Lung (tissue), 12 donors: ENCODE data around the gene LBX1. TPM values are rescaled to one million over a fixed set of nuclear protein-coding genes. Genes with fewer than 3 reads are reported as not detected.

Experiments used
- ATAC-seq: fragments of 200-7000 bp; cut with Tn5 transposase; one replicate; pipeline ENCODE4 v1.9.1; 2020; ENCODE audit warnings: moderate number of reproducible peaks; ENCODE audit not compliant: insufficient read depth, low FRiP score
- DNase-seq, 3 donors: peaks; one replicate each; pipeline ENCODE4 v3.0.0-alpha.2; 2013 to 2017
- H3K27ac ChIP-seq, 2 donors: one replicate each; pipeline ENCODE4 v1.5.1; 2013; ENCODE audit warnings: mild to moderate bottlenecking in 2 of 2, moderate library complexity in 2 of 2, control low read depth in 1 of 2, inconsistent platforms in 1 of 2, low read depth in 1 of 2, low read length in 1 of 2
- H3K27me3 ChIP-seq, 3 donors: one replicate each; pipeline ENCODE4 v1.5.1; 2013; ENCODE audit warnings: low read length in 2 of 3; ENCODE audit not compliant: control insufficient read depth in 3 of 3, insufficient read depth in 3 of 3
- H3K36me3 ChIP-seq, 4 donors: one replicate each; pipeline ENCODE4 v1.5.1; 2013; ENCODE audit warnings: low read length in 4 of 4, mild to moderate bottlenecking in 1 of 4, moderate library complexity in 1 of 4; ENCODE audit not compliant: control insufficient read depth in 4 of 4, insufficient read depth in 4 of 4
- H3K4me1 ChIP-seq, 5 donors: one replicate each; pipeline ENCODE4 v1.5.1; 2013; ENCODE audit warnings: low read length in 5 of 5, mild to moderate bottlenecking in 2 of 5, moderate library complexity in 1 of 5; ENCODE audit not compliant: control insufficient read depth in 5 of 5, insufficient read depth in 5 of 5
- H3K4me3 ChIP-seq: one replicate; pipeline ENCODE4 v1.5.1; 2013; ENCODE audit warnings: mild to moderate bottlenecking, control low read depth, moderate library complexity
- H3K9ac ChIP-seq, 2 donors: one replicate each; pipeline ENCODE4 v1.5.1; 2013; ENCODE audit warnings: low read length in 2 of 2, control low read depth in 1 of 2; ENCODE audit not compliant: insufficient read depth in 1 of 2
- H3K9me3 ChIP-seq, 4 donors: one replicate each; pipeline ENCODE4 v1.5.1; 2013; ENCODE audit warnings: low read length in 3 of 4, mild to moderate bottlenecking in 1 of 4, moderate library complexity in 1 of 4; ENCODE audit not compliant: control insufficient read depth in 4 of 4, insufficient read depth in 3 of 4
- CTCF ChIP-seq: IDR thresholded peaks from 2 replicates; pipeline ENCODE4 v1.5.1; 2012; ENCODE audit warnings: mild to moderate bottlenecking; ENCODE audit errors: control extremely low read depth, extremely low read depth
- WGBS, 2 donors: extraction: QIAGEN DNeasy Blood & Tissue Kit; methylation state at CpG; one replicate each; pipeline ENCODE4 v1.1.7; 2013; 5-methylcytosine and 5-hydroxymethylcytosine counted together
- polyA plus RNA-seq, 2 donors: library from polyadenylated mRNA; stranded (reverse); fragments of 200-250 nt; gene quantifications; one replicate each; pipeline ENCODE4 v1.2.1, GENCODE V29; 2013
- total RNA-seq, 2 donors: library from RNA; depleted of rRNA in 1 of 2; stranded (reverse); fragments of >200 nt in 1 of 2; gene quantifications; one replicate each; pipeline ENCODE4 v1.2.1, GENCODE V29; 2014 to 2021
- donor health status: control.
- donor health status: control.
- donor health status: Bipolar disorder and iron deficiency.
- donor health status: healthy.
- donor health status: DM: yes; HTN: yes; CAD: no.

LBX1 gene
- total and polyA plus RNA-seq, 4 donors = 0.02 to 0.09 (median 0.04) TPM; not detected in 1

DNA sequence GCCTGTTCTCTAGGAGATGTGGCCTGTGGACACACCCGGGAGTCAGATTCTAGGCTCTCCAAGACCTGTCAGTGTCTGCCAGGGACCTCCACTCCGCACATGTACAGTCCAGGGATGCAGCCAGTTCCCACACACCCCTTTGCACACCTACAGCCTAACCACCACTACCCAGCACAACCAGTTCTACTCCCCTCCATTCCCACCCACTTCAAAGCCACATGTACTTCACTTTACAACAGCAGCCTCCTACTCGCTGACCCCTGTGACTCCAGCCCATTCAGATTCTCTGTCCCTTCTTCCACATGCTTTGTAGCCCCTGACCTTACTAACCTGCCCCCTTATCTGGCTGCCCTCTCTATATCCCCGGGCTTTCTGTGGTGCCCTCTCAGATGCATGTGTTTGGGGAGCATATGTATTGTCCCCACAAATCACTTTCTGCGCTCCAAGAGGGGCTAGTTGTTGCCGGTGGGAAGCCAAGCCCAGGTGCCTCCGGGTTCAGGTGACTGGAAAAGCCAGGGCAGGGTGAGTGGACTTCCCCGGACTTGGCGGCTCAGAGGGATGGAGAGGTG lies 7.2 kb downstream of the LBX1 start:
- TF ChIP-seq CTCF = no peak
- WGBS, 2 donors = 4 to 9% methylated on average over 9 of the region's 9 CpGs
- peaks cover 0 to 28% (median 12%) of the 10 kb centered on the region in 5 donors for H3K4me1 ChIP-seq
- peaks cover 0 to 3% (median 0%) of the 10 kb centered on the region in 4 donors for H3K9me3 ChIP-seq
- H3K4me3 ChIP-seq = no peak overlapping the region
- peaks cover 9 to 94% (median 89%) of the 10 kb centered on the region in 3 donors for H3K27me3 ChIP-seq
- no peak for ATAC-seq
- no peak overlapping the region for H3K9ac ChIP-seq
- H3K36me3 ChIP-seq = no peaks in the 10 kb centered on the region
- H3K27ac ChIP-seq = no peak overlapping the region
- no peak for DNase-seq

- no peak overlapping the region for H3K9ac ChIP-seq
- 20% methylated on average over 5 of the region's 5 CpGs for WGBS, 2 donors
- H3K4me1 ChIP-seq = peaks cover 0 to 30% (median 15%) of the 10 kb centered on the region in 5 donors
- no peak overlapping the region for H3K4me3 ChIP-seq
- TF ChIP-seq CTCF = no peak
- DNase-seq (no peak), ATAC-seq (no peak)
- peaks cover 9 to 95% (median 93%) of the 10 kb centered on the region in 3 donors for H3K27me3 ChIP-seq
- peaks cover 0 to 3% (median 0%) of the 10 kb centered on the region in 4 donors for H3K9me3 ChIP-seq
- no peak overlapping the region for H3K27ac ChIP-seq
- no peaks in the 10 kb centered on the region for H3K36me3 ChIP-seq
These were observed 7.7 kb downstream of the LBX1 start for GRCh38 chr10:101221549-101221948.

DNA sequence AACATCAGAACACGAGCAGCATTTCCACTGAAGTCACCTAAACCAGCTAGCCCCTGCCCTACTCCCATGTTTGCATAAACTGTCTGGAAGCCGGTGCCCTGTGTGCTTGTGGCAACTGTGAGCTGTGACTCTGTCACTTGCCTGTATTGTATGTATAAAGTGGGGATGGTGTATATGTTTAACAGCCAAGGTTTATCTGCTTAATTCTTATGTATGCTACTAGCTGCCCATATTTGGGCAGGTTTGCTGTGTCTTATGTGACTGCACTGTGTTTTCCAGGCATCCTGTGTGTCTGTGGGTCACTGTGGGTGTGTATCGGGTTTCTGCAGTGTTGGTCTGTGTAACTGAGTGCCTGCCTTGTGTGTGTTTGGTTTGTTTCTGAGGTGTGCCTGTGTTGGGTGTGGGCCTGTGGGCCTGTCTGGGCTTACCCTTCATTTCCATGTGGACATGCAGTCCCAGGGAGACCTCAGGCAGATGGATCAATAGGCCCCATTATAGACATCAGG lies 9.3 kb downstream of the LBX1 start:
- ATAC-seq = no peak
- peaks cover 0 to 3% (median 0%) of the 10 kb centered on the region in 4 donors for H3K9me3 ChIP-seq
- H3K9ac ChIP-seq = no peak overlapping the region
- no peak overlapping the region for H3K4me3 ChIP-seq
- DNase-seq = no peak
- no peaks in the 10 kb centered on the region for H3K36me3 ChIP-seq
- H3K4me1 ChIP-seq = peaks cover 0 to 32% (median 11%) of the 10 kb centered on the region in 5 donors
- no peak for TF ChIP-seq CTCF
- H3K27ac ChIP-seq = no peak overlapping the region
- WGBS, 2 donors = 36 to 45% methylated on average over 3 of the region's 3 CpGs
- peaks cover 9 to 95% (median 93%) of the 10 kb centered on the region in 3 donors for H3K27me3 ChIP-seq
